GM13977 (cell line): ENCODE data around the gene CYP26C1.

ENCODE experiments used
- DNase-seq: peaks from one replicate; pipeline ENCODE4 v3.0.0; 2012; ENCODE audit warnings: low spot score
- CTCF ChIP-seq: IDR thresholded peaks from 2 replicates; pipeline ENCODE4 v1.5.1; 2012; ENCODE audit warnings: mild to moderate bottlenecking, control low read depth; ENCODE audit not compliant: insufficient read depth; ENCODE audit errors: extremely low read depth, missing control alignments
- in situ Hi-C: fragments of 300-500 bp; cut with MboI; formaldehyde crosslinking; loops from one replicate; pipeline ENCODE4 v1.12.0; 2022; ENCODE audit warnings: low sequenced_read_pairs, low pct_unique_long_range_greater_than_20kb, mixed read lengths, inconsistent platforms; ENCODE audit not compliant: unreplicated experiment

CYP26C1 gene

GRCh38 chr10:93103953-93104352, 43.4 kb downstream of the CYP26C1 start:
- no peak for TF ChIP-seq CTCF
- DNase-seq: no peak
- in situ Hi-C loops: no loop called here

GRCh38 chr10:93106631-93107072, 46.1 kb downstream of the CYP26C1 start:
- in situ Hi-C loops: no loop called here
- no peak for TF ChIP-seq CTCF
- no peak for DNase-seq

- no peak for TF ChIP-seq CTCF
- in situ Hi-C loops: no loop called here
- no peak for DNase-seq
These were observed 50.0 kb downstream of the CYP26C1 start for GRCh38 chr10:93110472-93111146.

GRCh38 chr10:93113042-93113441, 52.4 kb downstream of the CYP26C1 start:
- DNase-seq: no peak
- in situ Hi-C loops: no loop called here
- TF ChIP-seq CTCF: no peak

GRCh38 chr10:93115661-93116383, 55.2 kb downstream of the CYP26C1 start:
- in situ Hi-C loops: no loop called here
- peak; percentile 79 for TF ChIP-seq CTCF
- DNase-seq: peak; percentile 70
